ENCODE data around the gene IL1RAPL1. TPM values are rescaled to one million over a fixed set of nuclear protein-coding genes. Genes with fewer than 3 reads are reported as not detected.
"Not testable (repeated sequence)": the region's sequence is repeated elsewhere in the genome, so short reads cannot be mapped to it uniquely, and the experiment has no call there.

Gene IL1RAPL1
- total and polyA plus RNA-seq, 8 donors: 0.05 to 0.20 (median 0.09) TPM; not detected in 5

GRCh38 chrX:29348288-29348687 is 761.0 kb downstream of the IL1RAPL1 start:
- Histone ChIP-seq H3K27ac (no peak overlapping the region), H3K4me3 (no peak overlapping the region), H3K4me1 (no peaks in the 10 kb centered on the region), H3K9me3 (no peaks in the 10 kb centered on the region), H3K27me3 (peaks cover 0 to 7% (median 1%) of the 10 kb centered on the region in 4 donors), H3K36me3 (no peaks in the 10 kb centered on the region)
- ATAC-seq (no peak), FAIRE-seq (no peak), DNase-seq (no peak)
- no peak for TF ChIP-seq CTCF (IDR thresholded peaks at IDR 0.05)
- intact Hi-C loops (cut with DNase I): no loop called here

GRCh38 chrX:29359276-29359675 is 772.0 kb downstream of the IL1RAPL1 start:
- H3K4me3 ChIP-seq: no peak overlapping the region
- TF ChIP-seq CTCF (IDR thresholded peaks at IDR 0.05): no peak
- FAIRE-seq (no peak), DNase-seq (no peak), ATAC-seq (no peak)
- H3K9me3 ChIP-seq: no peaks in the 10 kb centered on the region
- peaks cover 0 to 7% (median 2%) of the 10 kb centered on the region in 4 donors for H3K27me3 ChIP-seq
- intact Hi-C loops (cut with DNase I): no loop called here
- no peak overlapping the region for H3K27ac ChIP-seq
- no peaks in the 10 kb centered on the region for H3K36me3 ChIP-seq
- H3K4me1 ChIP-seq: no peaks in the 10 kb centered on the region
- 63% methylated on average over 1 of the region's 1 CpG for WGBS, 2 donors

- H3K27ac ChIP-seq; H3K36me3 ChIP-seq; H3K27me3 ChIP-seq; intact Hi-C loops (cut with DNase I); H3K4me1 ChIP-seq; H3K4me3 ChIP-seq; DNase-seq; H3K9me3 ChIP-seq: not testable (repeated sequence)
- ATAC-seq (peak in 2 of 4 donors; percentile 52 to 74), FAIRE-seq (peak; percentile 96)
These were observed 787.5 kb downstream of the IL1RAPL1 start for GRCh38 chrX:29374765-29375164.

- no peak for ATAC-seq
- FAIRE-seq: no peak
- Histone ChIP-seq H3K36me3 (no peaks in the 10 kb centered on the region), H3K4me1 (no peaks in the 10 kb centered on the region), H3K27ac (no peak overlapping the region), H3K4me3 (no peak overlapping the region), H3K9me3 (no peaks in the 10 kb centered on the region), H3K27me3 (no peaks in the 10 kb centered on the region)
- intact Hi-C loops (cut with DNase I): no loop called here
- no peak for DNase-seq
- TF ChIP-seq CTCF (IDR thresholded peaks at IDR 0.05): no peak
- 41 to 56% methylated on average over 1 of the region's 1 CpG for WGBS, 2 donors
These were observed 789.3 kb downstream of the IL1RAPL1 start for GRCh38 chrX:29376584-29376983.

- Histone ChIP-seq H3K36me3 (no peaks in the 10 kb centered on the region), H3K4me1 (no peaks in the 10 kb centered on the region), H3K4me3 (no peak overlapping the region), H3K9me3 (no peaks in the 10 kb centered on the region), H3K27me3 (peaks cover 0 to 4% (median 0%) of the 10 kb centered on the region in 4 donors), H3K27ac (no peak overlapping the region)
- no peak for DNase-seq
- FAIRE-seq: no peak
- no peak for ATAC-seq
- TF ChIP-seq CTCF (IDR thresholded peaks at IDR 0.05): no peak
- intact Hi-C loops (cut with DNase I): no loop called here
These were observed 795.6 kb downstream of the IL1RAPL1 start for GRCh38 chrX:29382811-29383210.

GRCh38 chrX:29388509-29388908 is 801.3 kb downstream of the IL1RAPL1 start:
- WGBS, 2 donors: 62 to 71% methylated on average over 1 of the region's 1 CpG
- no peaks in the 10 kb centered on the region for H3K36me3 ChIP-seq
- no peaks in the 10 kb centered on the region for H3K9me3 ChIP-seq
- H3K4me1 ChIP-seq: no peaks in the 10 kb centered on the region
- no peak for TF ChIP-seq CTCF (IDR thresholded peaks at IDR 0.05)
- intact Hi-C loops (cut with DNase I): no loop called here
- no peak overlapping the region for H3K27ac ChIP-seq
- FAIRE-seq: peak; percentile 41
- no peak for ATAC-seq
- no peak overlapping the region for H3K4me3 ChIP-seq
- H3K27me3 ChIP-seq: peaks cover 0 to 4% (median 0%) of the 10 kb centered on the region in 4 donors
- DNase-seq: no peak
